HUDEP-2 (cell line): ENCODE measurements around the gene PDE4D.
"Not testable (repeated sequence)": the region's sequence is repeated elsewhere in the genome, so short reads cannot be mapped to it uniquely, and the experiment has no call there.

ENCODE experiments used
- DNase-seq, 76 experiments: peaks; one replicate each; lab custom pipeline; 2025; ENCODE audit not compliant: unreplicated experiment in 76 of 76; lab: John Stamatoyannopoulos, UW

Gene PDE4D

GRCh38 chr5:59748036-59748663 lies 145.4 kb downstream of the PDE4D start:
- not testable (repeated sequence) for DNase-seq

GRCh38 chr5:59746241-59746765 lies 147.2 kb downstream of the PDE4D start:
- DNase-seq: no peak

GRCh38 chr5:59745415-59745863 lies 148.1 kb downstream of the PDE4D start:
- DNase-seq: no peak

- no peak for DNase-seq
Observed at GRCh38 chr5:59744531-59744992, 149.0 kb downstream of the PDE4D start.

- DNase-seq: no peak
Observed at GRCh38 chr5:59741599-59741998, 151.9 kb downstream of the PDE4D start.

- DNase-seq: no peak
Observed at GRCh38 chr5:59738024-59738423, 155.5 kb downstream of the PDE4D start.

GRCh38 chr5:59732806-59733205 lies 160.7 kb downstream of the PDE4D start:
- DNase-seq: no peak

GRCh38 chr5:59732301-59732700 lies 161.2 kb downstream of the PDE4D start:
- no peak for DNase-seq

GRCh38 chr5:59731809-59732208 lies 161.7 kb downstream of the PDE4D start:
- DNase-seq: no peak

GRCh38 chr5:59729820-59730219 lies 163.7 kb downstream of the PDE4D start:
- no peak for DNase-seq

- no peak for DNase-seq
Observed at GRCh38 chr5:59729357-59729756, 164.2 kb downstream of the PDE4D start.

- no peak for DNase-seq
Observed at GRCh38 chr5:59728356-59728755, 165.2 kb downstream of the PDE4D start.

GRCh38 chr5:59727186-59727585 lies 166.3 kb downstream of the PDE4D start:
- no peak for DNase-seq

GRCh38 chr5:59725392-59725767 lies 168.1 kb downstream of the PDE4D start:
- DNase-seq: no peak

GRCh38 chr5:59724482-59725391 lies 168.8 kb downstream of the PDE4D start:
- DNase-seq: peak in 25 of 76 experiments; percentile 1 to 51 (median 17)

GRCh38 chr5:59722874-59723273 lies 170.7 kb downstream of the PDE4D start:
- DNase-seq: no peak

GRCh38 chr5:59721741-59722140 lies 171.8 kb downstream of the PDE4D start:
- no peak for DNase-seq

- no peak for DNase-seq
Observed at GRCh38 chr5:59720063-59720462, 173.5 kb downstream of the PDE4D start.

GRCh38 chr5:59716966-59717500 lies 176.5 kb downstream of the PDE4D start:
- DNase-seq: no peak

- DNase-seq: no peak
Observed at GRCh38 chr5:59716029-59716428, 177.5 kb downstream of the PDE4D start.

GRCh38 chr5:59715228-59715627 lies 178.3 kb downstream of the PDE4D start:
- no peak for DNase-seq
